ENCODE measurements around the gene PITPNC1. TPM values are rescaled to one million over a fixed set of nuclear protein-coding genes. Genes with fewer than 3 reads are reported as not detected.
A peak's percentile ranks its signal among the peaks of the same experiment; 100 is the strongest.

PITPNC1 gene
- total RNA-seq, 1 donor from 2014 or later = 20.8 TPM

DNA sequence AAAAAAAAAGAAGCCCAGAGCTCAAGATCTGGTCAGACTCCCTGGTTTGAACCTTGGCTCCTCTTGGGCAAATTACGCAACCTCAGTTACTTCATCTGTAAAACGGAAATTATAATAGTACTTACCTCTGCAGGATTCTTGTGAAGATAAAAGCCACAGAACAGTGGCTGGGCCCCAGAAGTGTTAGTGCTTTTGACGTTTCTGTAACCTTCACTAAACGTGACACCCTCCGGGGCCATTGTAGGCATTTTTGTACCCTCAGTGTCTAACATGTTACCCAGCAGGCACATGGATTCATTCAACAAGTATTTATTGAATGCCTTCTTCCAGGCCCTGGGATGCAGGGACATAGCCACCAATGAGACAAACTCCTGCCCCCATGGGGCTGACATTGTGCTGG, 58.0 kb downstream of the PITPNC1 start:
- DNase-seq = no peak

DNA sequence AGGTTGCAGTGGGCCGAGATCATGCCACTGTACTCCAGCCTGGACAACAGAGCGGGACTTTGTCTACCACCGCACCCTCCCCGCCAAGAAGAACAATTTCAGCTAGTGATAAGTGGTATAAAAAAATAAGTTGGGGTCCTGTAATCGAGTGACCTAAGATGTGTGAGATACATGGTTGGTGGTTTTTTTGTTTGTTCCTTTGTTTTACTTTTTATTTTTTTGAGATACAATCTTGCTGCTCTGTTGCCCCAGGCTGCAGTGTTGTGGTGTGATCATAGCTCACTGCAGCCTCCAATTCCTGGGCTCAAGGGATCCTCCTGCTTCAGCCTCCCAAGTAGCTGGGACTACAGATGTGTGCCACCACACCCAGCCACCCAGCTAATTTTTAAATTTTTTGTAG, 58.7 kb downstream of the PITPNC1 start:
- DNase-seq = no peak

DNA sequence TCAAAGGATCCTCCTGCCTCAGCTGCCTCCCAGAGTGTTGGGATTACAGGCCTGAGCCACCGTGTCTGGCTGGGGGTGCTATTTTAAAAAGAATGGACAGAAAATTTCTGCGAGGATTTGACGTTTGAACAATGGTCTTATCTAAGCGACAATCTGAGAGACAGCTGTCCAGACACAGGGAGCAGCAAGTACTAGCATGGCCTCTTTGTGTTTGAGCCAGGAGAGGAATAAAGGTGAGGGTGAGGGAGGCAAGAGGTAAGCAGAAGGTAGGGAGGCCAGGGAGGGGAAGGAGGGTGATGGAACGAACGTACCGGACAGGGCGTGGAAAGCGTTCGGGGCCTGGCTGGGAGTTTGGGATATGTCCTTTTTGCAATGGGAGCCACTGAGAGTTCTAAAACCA, 59.2 kb downstream of the PITPNC1 start:
- DNase-seq = no peak

DNA sequence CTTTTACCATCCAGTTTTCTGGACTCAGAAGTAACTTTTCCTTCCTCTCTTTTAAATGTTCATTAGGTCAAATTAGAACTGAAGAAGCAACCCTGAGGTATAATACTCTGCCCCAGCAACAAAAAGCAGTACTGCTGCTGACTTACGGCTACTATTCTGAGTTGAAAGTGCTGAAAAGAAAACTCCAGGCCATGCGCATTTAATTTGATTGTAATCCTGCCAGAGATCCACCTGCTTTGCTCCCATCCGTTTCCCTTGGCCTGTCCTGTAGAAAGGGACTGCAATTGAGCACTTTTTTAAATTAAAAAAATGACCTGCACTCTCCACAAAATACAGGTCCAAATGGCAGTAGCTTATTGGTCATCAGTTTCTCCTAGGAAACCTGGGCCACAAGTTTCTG, 61.6 kb downstream of the PITPNC1 start:
- DNase-seq = no peak

DNA sequence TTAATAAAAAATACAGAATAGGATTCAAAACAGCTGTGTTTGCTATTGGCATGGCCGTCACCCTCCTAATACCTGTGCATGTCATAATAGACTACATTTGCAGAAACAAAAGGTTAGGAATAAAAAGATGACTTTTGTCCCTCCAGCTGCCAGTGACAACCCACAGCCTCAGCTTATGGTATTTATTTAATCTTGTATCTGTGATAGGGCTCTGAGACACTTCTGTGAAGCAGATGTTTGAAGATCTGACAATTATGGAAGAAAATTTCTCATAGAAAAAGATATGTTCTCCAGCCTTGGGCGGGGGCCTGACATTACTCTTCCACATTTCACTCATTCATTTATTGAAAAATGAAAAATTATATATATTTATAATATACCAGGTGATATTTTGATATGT, 62.2 kb downstream of the PITPNC1 start:
- no peak for DNase-seq

DNA sequence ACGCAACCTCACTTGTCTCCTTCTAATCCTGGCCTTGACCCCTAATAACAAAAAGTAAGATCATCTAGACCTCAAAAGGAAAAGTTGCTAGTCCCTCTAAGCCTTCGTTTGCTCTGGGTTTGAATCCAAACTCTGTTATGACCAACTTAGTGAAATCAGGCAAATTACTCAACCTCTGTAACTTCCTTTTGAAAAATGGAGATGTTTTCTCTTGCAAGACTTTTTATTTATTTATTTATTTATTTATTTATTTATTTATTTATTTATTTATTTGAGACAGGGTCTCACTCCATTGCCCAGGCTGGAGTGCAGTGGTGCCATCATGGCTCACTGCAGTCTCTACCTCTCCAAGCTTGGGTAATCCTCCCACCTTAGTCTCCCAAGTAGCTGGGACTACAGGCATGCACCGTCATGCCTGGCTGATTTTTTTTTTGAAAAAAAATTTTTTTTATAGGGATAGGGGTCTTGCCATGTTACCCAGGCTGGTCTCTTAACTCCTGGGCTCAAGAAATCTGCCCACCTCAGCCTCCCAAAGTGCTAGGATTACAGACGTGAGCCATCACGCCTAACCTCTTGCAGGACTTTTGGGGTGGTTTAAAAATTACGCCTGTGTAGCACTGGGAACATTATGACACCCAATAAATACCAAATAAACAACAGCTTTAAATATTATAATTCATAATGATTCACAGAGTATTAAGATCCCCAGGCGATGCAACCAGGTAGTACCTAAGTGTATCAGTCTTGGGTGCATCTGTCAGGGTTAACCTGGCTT, 63.4 kb downstream of the PITPNC1 start:
- DNase-seq = no peak

DNA sequence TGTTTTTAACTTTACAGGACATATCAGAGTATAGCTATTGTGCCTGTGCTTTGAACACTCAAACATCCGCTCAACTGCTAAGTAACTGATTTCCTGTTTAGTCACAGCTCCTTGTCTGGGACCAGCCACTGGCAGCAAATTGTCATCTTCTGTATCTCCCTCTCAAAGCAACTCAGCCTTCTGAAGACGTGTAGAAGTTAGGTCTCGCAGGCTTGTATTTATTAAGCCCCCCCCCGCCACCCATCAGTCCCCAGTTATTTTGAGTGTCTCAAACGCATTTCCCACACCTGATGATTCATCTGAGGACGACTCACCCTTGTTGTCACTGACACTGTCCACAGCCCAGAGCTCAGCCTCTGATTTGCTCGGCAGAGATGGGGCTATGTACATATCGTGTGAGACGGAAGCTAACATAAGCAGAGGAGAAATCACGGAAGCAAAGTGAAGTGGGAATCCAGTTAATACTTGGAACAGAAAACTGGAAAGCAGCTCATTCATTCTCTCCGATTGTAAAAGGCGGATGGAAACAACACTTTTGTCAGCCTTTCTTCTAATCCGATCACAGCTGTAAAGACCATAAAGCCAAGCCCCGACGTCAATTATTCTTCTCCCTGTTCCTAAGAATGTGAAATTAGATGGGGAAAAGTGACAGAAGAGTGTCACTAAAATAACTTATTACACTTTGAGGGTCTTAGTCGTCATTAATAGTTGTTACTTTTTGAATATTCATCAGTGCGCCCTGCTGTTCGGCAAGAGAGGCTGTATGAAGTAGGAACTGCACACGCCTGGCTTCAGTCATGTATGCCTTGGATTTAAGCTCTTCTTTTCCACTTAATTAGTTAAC, 64.2 kb downstream of the PITPNC1 start:
- DNase-seq = peak; percentile 18

DNA sequence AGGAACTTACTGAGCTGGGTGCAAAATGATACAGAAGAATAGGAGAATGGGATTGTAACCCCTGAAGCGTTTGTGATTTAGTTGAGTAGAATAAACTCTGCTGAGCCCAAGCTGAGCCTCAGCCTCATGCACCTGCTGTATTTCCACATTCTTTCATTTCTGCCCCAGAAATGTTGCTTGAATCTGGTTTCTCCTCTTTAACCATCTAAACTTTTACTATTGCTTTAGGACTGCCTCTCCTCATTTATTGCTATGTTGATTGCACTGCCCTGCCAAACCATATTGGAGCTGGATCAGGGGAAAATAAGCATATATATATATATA, 64.8 kb downstream of the PITPNC1 start:
- DNase-seq = no peak

DNA sequence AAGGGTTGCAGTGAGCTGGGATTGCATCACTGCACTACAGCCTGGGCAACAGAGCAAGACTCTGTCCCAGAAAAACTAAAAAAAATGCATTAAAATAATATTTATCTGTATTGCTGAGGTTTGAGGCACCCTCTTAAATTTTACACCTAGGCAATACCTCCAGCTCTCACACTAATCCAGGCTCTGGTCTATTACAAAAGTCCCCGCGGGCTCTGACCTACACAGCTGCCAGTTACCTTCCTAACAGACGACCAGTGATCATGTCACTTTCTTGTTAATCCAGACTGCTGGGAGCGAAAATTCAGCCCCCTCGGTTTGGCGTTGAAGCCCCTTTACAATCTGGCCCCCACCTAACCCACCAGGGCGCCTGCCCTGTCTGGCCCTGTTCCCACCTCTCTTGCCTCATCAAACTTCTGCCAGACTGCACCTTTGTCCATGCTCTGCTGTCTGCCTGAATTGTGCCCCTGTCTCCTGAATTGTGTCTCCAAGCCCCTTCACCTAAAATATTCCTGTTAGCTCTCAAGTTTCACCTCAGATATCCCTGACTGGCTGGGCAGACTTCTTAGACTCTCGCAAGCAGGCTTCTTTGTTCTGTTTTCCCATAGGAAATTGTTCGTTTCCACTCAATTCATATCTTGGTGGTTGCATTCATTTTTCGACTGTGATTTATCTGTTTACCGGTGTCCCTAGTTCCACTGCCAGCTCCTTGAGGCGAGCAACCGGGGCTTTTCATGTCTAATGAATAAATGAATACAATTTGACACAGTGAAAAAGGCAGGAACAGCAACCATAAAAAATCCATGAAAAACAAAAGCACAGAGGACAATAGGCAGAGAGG, 65.9 kb downstream of the PITPNC1 start:
- no peak for DNase-seq

DNA sequence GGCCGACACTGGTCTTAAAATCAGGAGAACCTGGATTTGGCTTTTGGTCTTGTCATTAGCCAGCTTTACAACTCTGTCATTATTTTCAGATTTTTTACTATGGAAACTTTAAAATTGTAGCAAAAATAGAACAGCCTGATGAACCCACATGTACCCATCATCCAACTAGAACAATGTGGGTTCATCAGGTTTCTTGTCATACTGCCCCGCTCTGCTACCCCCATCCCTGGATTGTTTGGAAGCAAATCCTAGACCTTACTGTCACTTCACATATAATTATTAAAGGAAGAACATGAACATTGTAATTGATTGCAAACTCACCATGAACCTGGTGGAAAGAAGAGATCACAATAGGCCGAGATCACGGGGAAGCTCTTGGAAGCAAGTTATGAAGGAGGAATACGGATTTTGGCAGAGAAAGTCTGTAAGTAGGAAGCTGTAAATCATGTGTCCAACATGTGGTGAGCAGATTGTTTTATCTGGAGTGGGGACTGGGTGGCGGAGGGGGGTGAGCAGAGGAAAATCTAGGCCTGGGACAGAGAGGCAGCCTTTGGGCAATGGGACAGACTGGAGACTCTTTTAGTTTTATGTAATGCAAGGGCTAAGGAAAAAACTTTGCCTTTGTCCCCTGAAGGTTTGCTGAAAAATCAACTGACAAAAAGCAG, 67.0 kb downstream of the PITPNC1 start:
- peak; percentile 54 for DNase-seq

DNA sequence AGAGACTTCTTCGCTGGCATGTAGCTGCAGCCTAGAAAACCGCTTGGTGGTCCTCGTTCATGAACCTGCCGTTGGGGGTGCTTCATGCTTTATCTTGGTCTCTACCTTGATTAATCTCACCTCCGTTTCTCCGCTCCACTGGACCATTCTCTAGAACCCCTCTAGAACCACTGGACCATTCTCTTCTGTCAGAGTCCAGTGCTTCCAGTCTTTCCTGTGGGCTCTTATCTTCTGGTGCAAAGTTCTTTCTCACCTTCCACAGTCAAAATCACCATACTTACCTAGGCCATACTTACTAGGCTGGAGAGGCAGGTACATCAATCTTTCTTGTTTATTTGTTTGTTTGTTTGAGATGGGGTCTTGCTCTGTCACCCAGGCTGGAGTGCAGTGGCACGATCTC, 71.4 kb downstream of the PITPNC1 start:
- DNase-seq = no peak

DNA sequence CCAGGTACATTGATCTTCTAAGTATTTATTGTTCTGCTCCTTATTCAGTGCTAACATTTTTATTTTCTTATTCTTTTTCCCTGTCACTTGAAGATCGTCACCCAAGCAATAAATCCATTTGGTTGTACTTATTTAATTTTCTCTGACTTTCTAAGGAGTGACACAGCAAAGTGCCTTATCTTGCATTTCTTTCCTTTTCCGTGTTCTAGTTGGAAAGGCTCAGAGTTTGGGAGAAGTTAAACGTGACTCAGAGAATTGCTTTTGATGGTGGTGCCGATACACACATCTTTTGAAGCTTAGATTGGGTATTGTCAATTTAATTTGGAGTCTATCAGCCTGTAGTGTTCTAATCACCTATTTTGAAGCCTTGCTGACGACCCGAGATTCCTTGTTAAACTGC, 72.0 kb downstream of the PITPNC1 start:
- DNase-seq = no peak

DNA sequence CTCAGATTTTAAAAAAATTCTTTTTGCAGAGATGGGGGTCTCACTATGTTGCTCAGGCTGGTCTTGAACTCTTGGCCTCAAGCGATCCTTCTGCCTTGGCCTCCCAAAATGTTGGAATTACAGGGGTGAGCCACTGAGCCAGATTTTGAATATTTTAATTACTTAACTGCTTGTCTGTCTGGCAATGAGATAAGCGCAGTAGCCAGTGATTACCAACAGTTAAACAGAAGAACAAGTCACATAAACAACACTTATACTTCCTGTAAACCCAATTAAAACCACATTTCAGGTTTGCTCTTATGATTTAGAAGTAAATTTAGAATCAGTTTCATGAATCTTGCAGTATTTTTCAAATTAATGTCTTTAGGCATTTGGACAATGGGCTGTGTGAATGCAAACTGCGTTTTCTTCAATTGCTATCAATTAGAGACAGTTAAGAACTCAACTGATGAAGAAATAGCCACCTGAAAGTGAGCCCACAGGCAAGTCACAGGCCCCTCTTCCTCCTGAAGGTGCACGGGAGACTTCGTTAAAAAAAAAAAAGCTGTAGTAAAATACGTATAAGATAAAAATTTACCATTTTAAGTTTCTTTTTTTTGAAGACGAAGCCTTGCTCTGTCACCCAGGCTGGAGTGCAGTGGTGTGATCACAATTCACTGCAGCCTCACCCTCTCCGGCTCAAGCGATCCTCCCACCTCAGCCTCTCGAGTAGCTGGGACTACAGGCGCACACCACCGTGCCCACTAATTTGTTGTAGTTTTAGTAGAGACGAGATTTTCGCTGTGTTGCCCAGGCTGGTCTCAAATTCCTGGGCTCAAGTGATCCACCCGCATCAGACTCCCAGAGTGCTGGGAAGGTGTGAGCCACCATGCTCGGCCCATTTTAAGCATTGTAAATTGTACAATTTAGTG, 73.0 kb downstream of the PITPNC1 start:
- no peak for DNase-seq

DNA sequence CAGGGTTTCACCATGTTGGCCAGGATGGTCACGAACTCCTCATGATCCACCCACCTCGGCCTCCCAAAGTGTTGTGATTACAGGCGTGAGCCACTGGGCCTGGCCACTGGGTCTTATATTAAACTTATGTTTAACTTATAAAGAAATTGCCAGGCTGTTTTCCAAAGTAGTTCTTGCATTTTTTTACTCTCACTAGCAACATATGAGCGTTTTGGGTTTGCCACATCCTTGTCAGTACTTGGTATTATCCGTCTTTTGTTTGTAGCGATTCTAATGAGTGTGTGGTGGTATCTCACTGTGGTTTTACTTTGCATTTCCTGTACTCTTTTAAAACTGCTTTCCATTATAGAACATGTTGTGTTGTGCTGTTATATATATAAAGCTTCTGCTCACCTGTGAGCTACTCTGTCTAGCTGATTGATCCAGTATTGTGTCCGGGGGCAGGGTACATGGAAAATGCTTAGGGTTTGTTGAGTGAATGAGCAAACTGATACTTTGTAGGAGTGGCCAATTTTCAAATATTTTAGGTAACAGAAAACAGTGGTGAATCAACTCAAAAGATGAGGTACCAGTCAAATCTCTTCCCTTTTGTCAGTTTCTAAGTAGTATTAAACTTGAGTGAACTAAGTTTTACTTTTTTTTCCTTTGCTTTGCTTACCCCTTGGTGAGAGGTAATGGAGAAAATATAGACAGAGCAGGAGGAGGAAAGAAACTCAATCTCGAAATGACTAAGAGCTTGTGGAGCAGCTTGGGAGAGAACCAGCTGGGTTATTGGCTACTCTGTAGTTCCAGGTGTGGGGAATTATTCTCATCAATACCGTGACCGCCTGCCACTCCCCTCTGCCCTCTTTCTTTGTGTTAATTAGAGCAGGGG, 75.8 kb downstream of the PITPNC1 start:
- DNase-seq = no peak

DNA sequence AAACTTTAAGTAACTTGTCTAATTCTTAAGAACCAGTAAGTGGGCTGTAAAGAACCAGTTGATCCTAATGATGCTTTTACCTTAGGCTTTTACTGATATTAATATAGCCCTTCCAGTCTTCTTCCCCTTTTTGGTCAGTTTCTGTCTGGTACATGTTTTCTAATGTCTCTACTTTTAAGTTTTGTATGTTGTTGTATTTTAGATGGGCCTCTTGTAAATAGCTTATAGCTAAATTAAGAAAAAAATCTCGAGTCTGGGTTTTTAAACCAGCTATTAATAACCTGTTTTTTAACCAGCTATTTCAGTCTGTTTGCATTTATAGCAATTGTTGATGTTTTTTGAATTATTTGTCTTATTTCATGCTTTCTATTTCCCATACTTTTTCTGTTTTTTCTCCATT, 79.0 kb downstream of the PITPNC1 start:
- DNase-seq = no peak

DNA sequence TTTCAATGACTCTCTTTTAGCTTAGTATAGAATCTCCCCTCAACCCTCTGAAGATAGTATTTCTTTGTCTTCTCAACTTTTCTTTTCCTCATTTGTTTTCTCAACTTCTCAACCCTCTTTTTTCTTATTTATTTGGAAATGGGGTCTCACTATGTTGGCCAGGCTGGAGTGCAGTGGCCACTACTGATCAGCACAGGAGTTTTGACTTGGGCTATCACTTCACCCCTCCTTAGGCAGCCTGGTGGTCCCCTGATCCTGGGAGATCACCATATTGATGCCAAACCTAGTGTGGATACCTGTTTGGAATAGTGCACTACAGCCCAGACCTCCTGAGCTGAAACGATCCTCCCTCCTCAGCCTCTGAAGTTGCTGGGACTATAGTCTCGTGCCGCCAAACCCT, 79.8 kb downstream of the PITPNC1 start:
- DNase-seq = no peak

DNA sequence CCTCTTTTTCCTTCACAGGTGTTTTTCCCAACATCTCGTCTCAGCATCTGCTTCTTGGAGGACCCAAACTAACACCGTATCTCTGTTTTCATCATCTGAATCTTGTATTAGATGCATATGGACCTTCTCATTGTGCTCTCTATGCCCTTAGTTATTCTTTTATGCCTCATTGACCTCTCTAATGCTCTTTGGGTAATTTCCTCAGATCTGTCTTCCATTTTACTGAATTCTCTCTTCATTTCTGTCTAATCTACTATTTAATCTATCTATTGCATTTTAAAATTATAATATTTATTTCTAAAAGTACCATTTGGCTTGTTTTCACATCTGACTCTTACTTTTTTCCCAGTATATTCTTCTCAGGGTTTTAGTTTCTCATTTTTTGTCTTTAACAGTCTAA, 81.1 kb downstream of the PITPNC1 start:
- no peak for DNase-seq

DNA sequence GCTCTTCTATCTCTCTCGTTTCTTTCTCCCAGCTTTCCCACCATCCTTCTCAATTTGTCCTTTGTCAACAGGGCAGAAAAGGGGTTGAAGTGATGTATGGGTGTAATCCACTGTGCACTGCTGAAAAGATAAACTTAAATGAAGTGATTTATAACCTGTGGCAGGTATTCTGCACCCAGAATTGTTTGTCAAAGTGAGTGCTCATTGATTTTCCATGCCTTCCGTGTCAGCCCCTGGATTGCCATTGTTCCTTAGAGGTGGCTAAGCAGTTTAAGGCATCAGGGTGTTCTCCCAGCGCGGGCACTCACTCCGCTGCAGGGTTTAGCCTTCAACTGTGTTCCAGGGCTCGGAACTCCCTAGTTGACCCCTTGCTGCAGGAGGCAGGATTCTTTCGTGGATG, 82.9 kb downstream of the PITPNC1 start:
- no peak for DNase-seq

DNA sequence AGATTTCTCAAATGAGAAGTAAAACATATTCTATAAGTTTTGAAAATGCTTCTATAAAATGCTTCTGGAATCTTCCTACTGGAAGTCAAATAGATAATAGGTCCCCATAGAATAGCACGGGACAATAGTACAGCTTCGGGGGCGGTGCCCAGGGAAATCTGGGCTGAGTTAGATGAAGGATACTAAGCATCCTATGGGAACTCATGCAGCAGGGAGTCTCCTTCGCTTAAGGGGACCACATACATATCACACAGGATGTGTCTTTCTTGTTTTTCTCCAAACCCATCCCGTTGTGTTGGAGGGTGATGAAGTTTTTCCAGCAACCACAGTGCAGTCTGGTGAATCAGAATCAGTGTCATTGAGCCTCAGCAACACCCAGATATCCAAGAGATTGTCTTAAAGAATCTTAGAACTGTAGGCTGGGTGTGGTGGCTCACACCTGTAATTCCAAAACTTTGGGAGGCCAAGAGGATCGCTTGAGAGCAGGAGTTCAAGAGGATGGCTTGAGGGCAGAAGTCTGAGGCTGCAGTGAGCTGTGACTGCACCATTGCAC, 84.2 kb downstream of the PITPNC1 start:
- no peak for DNase-seq

DNA sequence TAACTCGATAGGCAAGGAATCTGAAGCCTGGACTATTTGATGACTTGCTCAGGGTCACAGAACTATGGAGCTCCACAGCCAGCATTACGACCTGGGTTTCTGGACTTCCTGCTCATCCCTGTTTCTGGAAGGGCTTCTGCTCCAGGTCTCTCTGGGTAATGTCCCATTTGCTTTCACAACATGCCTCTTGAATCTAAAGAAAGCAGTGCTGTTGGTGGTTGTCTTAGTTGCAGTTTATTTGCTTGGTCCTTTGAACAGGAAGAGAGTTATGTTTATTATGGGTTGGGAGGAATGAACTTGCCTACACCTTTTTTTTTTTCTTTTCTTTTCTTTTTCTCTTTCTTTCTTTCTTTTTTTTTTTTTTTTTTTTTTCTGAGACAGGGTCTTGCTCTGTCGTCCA, 84.8 kb downstream of the PITPNC1 start:
- no peak for DNase-seq
